MCF 10A (cell line): Measurements from ENCODE around the gene GARIN5A. TPM values are rescaled to one million over a fixed set of nuclear protein-coding genes. Genes with fewer than 3 reads are reported as not detected.
A peak's percentile ranks its signal among the peaks of the same experiment; 100 is the strongest.

Experiments used
- BruUV-seq: library from RNA; stranded (reverse); fragments of 400-500 nt; replicated peaks from 2 replicates; lab custom pipeline; 2021; lab: Mats Ljungman, UMichigan
- CTCF ChIA-PET: fragments of 300-600 bp; sonication (Branson Sonifier 250); formaldehyde crosslinking; extraction: SDS; loops from one replicate; lab custom pipeline; 2021; ENCODE audit warnings: antibody characterized with exemption, inconsistent platforms; lab: Yijun Ruan, JAX
- POLR2A ChIA-PET: fragments of 300-600, 350-650 bp; sonication (Branson Sonifier 250); formaldehyde crosslinking; extraction: SDS; loops from one replicate; lab custom pipeline; 2020; ENCODE audit warnings: antibody characterized with exemption, inconsistent platforms; lab: Yijun Ruan, JAX
- DNase-seq: peaks from one replicate; pipeline ENCODE4 v3.0.0-alpha.2; 2018; ENCODE audit not compliant: unreplicated experiment
- H3K27ac Mint-ChIP-seq: one replicate; pipeline ENCODE4 v1.8.0; 2022; ENCODE audit warnings: mild to moderate bottlenecking, low read depth, mixed read lengths; ENCODE audit not compliant: unreplicated experiment
- H3K27me3 Mint-ChIP-seq: one replicate; pipeline ENCODE4 v1.8.0; 2022; ENCODE audit warnings: mixed read lengths; ENCODE audit not compliant: insufficient read depth, unreplicated experiment
- H3K36me3 Mint-ChIP-seq: one replicate; pipeline ENCODE4 v1.8.0; 2022; ENCODE audit warnings: mild to moderate bottlenecking, moderate library complexity, mixed read lengths; ENCODE audit not compliant: insufficient read depth, unreplicated experiment
- H3K4me1 Mint-ChIP-seq: one replicate; pipeline ENCODE4 v1.8.0; 2022; ENCODE audit warnings: mixed read lengths; ENCODE audit not compliant: insufficient read depth, unreplicated experiment
- H3K4me3 Mint-ChIP-seq: one replicate; pipeline ENCODE4 v1.8.0; 2022; ENCODE audit warnings: mild to moderate bottlenecking, moderate library complexity, mixed read lengths; ENCODE audit not compliant: unreplicated experiment
- H3K9me3 Mint-ChIP-seq: one replicate; pipeline ENCODE4 v1.8.0; 2022; ENCODE audit warnings: mixed read lengths; ENCODE audit not compliant: unreplicated experiment
- CTCF ChIP-seq: fragments of 200-600 bp; IDR thresholded peaks from one replicate; pipeline ENCODE4 v1.8.0; 2022; ENCODE audit warnings: antibody characterized with exemption, mild to moderate bottlenecking; ENCODE audit not compliant: unreplicated experiment
- intact Hi-C: fragments of 100-400 bp; cut with micrococcal nuclease; formaldehyde crosslinking; loops from 2 replicates; pipeline ENCODE4 v1.14.1; 2022
- total RNA-seq: library from RNA; stranded (reverse); gene quantifications from 2 replicates; pipeline ENCODE4 v1.2.3, GENCODE V29; 2022

The GARIN5A gene
- total RNA-seq, 1 experiment from 2014 or later = 1.5 TPM

- no peak overlapping the region for H3K4me3 Mint-ChIP-seq
- H3K27me3 Mint-ChIP-seq = peaks cover 17% of the 10 kb centered on the region
- no peak overlapping the region for H3K27ac Mint-ChIP-seq
- POLR2A ChIA-PET = interaction anchor here (0.6 to 1.6 kb wide), 3 partner anchors 25 to 91 kb away, joined by 3 to 10 read pairs (median 4); partner anchors contain the start of gene POLD1
- peak; percentile 14 for DNase-seq
- H3K9me3 Mint-ChIP-seq = peaks cover 14% of the 10 kb centered on the region
- CTCF ChIA-PET = interaction anchor here (0.6 to 3.4 kb wide), 15 partner anchors 11 to 118 kb away, joined by 3 to 27 read pairs (median 6); partner anchors contain the start of gene NR1H2
- H3K36me3 Mint-ChIP-seq = no peaks in the 10 kb centered on the region
- intact Hi-C loops = loop anchor here (2.0 kb wide), 2 partner anchors 103 to 323 kb away; no protein-coding TSS in a partner anchor
- no peaks in the 10 kb centered on the region for H3K4me1 Mint-ChIP-seq
- TF ChIP-seq CTCF = no peak
- BruUV-seq = no TSS peak
These were observed 16.4 kb downstream of the GARIN5A start for GRCh38 chr19:50460161-50460765.

- intact Hi-C loops = loop anchor here (2.0 kb wide), 2 partner anchors 103 to 323 kb away; no protein-coding TSS in a partner anchor
- TF ChIP-seq CTCF = no peak
- Mint-ChIP-seq H3K4me1 (no peaks in the 10 kb centered on the region), H3K36me3 (no peaks in the 10 kb centered on the region), H3K27me3 (peaks cover 17% of the 10 kb centered on the region), H3K27ac (no peak overlapping the region), H3K9me3 (peaks cover 14% of the 10 kb centered on the region), H3K4me3 (no peak overlapping the region)
- no peak for DNase-seq
- no TSS peak for BruUV-seq
- CTCF ChIA-PET = interaction anchor here (1.4 to 1.6 kb wide), 2 partner anchors 91 to 92 kb away, joined by 10 to 11 read pairs; no protein-coding TSS in a partner anchor
- POLR2A ChIA-PET = no interaction called here
These were observed 17.0 kb downstream of the GARIN5A start for GRCh38 chr19:50459638-50460037.

- ChIA-PET CTCF (interaction anchor here (1.4 kb wide), 1 partner anchor 90 kb away, joined by 4 read pairs; no protein-coding TSS in a partner anchor), POLR2A (no interaction called here)
- no peaks in the 10 kb centered on the region for H3K4me1 Mint-ChIP-seq
- no peaks in the 10 kb centered on the region for H3K36me3 Mint-ChIP-seq
- no peak for DNase-seq
- H3K4me3 Mint-ChIP-seq = no peak overlapping the region
- intact Hi-C loops = no loop called here
- no peak overlapping the region for H3K27ac Mint-ChIP-seq
- peaks cover 14% of the 10 kb centered on the region for H3K9me3 Mint-ChIP-seq
- no TSS peak for BruUV-seq
- TF ChIP-seq CTCF = no peak
- H3K27me3 Mint-ChIP-seq = peaks cover 17% of the 10 kb centered on the region
These were observed 17.6 kb downstream of the GARIN5A start for GRCh38 chr19:50459067-50459456.

GRCh38 chr19:50458396-50459066, 18.1 kb downstream of the GARIN5A start:
- no peak for DNase-seq
- no peak for TF ChIP-seq CTCF
- intact Hi-C loops = no loop called here
- Mint-ChIP-seq H3K27me3 (peaks cover 17% of the 10 kb centered on the region), H3K4me1 (no peaks in the 10 kb centered on the region), H3K4me3 (no peak overlapping the region), H3K36me3 (no peaks in the 10 kb centered on the region), H3K9me3 (peaks cover 14% of the 10 kb centered on the region), H3K27ac (no peak overlapping the region)
- BruUV-seq = no TSS peak
- ChIA-PET POLR2A (interaction anchor here (1.0 kb wide), 1 partner anchor 75 kb away, joined by 3 read pairs; no protein-coding TSS in a partner anchor), CTCF (interaction anchor here (1.3 to 1.4 kb wide), 2 partner anchors 89 to 101 kb away, joined by 4 read pairs; no protein-coding TSS in a partner anchor)
